OCI-LY1 (cell line): ENCODE measurements around the gene MXRA7.

Experiments used
- EZH2 ChIP-seq: fragments of 200-600 bp; sonication (generic), shearing (Covaris generic); IDR thresholded peaks from 2 replicates; pipeline ENCODE4 v1.8.0; 2017; ENCODE audit warnings: borderline replicate concordance, mixed run types, mild to moderate bottlenecking, antibody characterized with exemption, low read length, moderate library complexity, mixed read lengths
- TF ChIP-seq, protein P1 (sequence below): fragments of 200-600 bp; sonication (generic), shearing (Covaris generic); IDR thresholded peaks from 2 replicates; pipeline ENCODE4 v1.5.1; 2017; ENCODE audit warnings: mild to moderate bottlenecking, antibody characterized with exemption, low read length, moderate library complexity, mixed read lengths

DNA sequence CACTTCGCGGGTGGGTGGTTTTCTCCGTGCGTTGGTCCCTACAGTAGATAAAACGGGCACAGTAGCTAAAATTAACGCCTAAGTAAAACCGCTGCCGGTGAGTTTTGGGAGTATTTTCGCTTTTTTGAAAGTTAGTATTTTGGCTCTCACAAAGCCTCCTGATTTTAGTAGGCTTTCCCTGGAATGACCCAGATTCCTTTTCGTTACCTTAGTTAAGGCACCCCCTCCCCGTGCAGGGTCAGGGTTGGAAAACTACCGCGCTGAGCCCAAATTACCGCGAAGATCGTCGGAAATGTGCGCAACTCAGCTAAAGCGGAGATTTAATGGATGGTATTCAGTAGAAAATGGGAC is 38.9 kb downstream of the MXRA7 start:
- TF ChIP-seq, protein P1, sequence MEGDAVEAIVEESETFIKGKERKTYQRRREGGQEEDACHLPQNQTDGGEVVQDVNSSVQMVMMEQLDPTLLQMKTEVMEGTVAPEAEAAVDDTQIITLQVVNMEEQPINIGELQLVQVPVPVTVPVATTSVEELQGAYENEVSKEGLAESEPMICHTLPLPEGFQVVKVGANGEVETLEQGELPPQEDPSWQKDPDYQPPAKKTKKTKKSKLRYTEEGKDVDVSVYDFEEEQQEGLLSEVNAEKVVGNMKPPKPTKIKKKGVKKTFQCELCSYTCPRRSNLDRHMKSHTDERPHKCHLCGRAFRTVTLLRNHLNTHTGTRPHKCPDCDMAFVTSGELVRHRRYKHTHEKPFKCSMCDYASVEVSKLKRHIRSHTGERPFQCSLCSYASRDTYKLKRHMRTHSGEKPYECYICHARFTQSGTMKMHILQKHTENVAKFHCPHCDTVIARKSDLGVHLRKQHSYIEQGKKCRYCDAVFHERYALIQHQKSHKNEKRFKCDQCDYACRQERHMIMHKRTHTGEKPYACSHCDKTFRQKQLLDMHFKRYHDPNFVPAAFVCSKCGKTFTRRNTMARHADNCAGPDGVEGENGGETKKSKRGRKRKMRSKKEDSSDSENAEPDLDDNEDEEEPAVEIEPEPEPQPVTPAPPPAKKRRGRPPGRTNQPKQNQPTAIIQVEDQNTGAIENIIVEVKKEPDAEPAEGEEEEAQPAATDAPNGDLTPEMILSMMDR: no peak
- no peak for TF ChIP-seq EZH2
